AG20443 (cell line): ENCODE measurements around the gene GANC.
"Not testable (repeated sequence)": the region's sequence is repeated elsewhere in the genome, so short reads cannot be mapped to it uniquely, and the experiment has no call there.

Source experiments
- DNase-seq: peaks from one replicate; pipeline ENCODE4 v3.0.0; 2012; ENCODE audit warnings: low spot score, mixed read lengths

The GANC gene

GRCh38 chr15:42282926-42283325 lies 9.9 kb downstream of the GANC start:
- DNase-seq: no peak

- DNase-seq: no peak
These were observed 10.7 kb downstream of the GANC start for GRCh38 chr15:42283671-42284070.

- no peak for DNase-seq
These were observed 11.6 kb downstream of the GANC start for GRCh38 chr15:42284551-42284950.

GRCh38 chr15:42285034-42285433 lies 12.0 kb downstream of the GANC start:
- DNase-seq: peak; percentile 9

- DNase-seq: no peak
These were observed 13.5 kb downstream of the GANC start for GRCh38 chr15:42286445-42287029.

GRCh38 chr15:42287931-42288330 lies 14.9 kb downstream of the GANC start:
- DNase-seq: no peak

GRCh38 chr15:42289166-42289565 lies 16.2 kb downstream of the GANC start:
- DNase-seq: no peak

GRCh38 chr15:42301004-42301403 lies 28.0 kb downstream of the GANC start:
- DNase-seq: not testable (repeated sequence)

- DNase-seq: no peak
These were observed 33.7 kb downstream of the GANC start for GRCh38 chr15:42306681-42307080.

- DNase-seq: no peak
These were observed 40.5 kb downstream of the GANC start for GRCh38 chr15:42313463-42313862.

- no peak for DNase-seq
These were observed 41.8 kb downstream of the GANC start for GRCh38 chr15:42314818-42315217.

- DNase-seq: no peak
These were observed 42.5 kb downstream of the GANC start for GRCh38 chr15:42315521-42315920.

- DNase-seq: not testable (repeated sequence)
These were observed 43.3 kb downstream of the GANC start for GRCh38 chr15:42316282-42316805.

- DNase-seq: no peak
These were observed 46.2 kb downstream of the GANC start for GRCh38 chr15:42319206-42319605.

- DNase-seq: no peak
These were observed 51.3 kb downstream of the GANC start for GRCh38 chr15:42324308-42324707.

- no peak for DNase-seq
These were observed 56.2 kb downstream of the GANC start for GRCh38 chr15:42329161-42329560.

GRCh38 chr15:42329992-42330391 lies 57.0 kb downstream of the GANC start:
- no peak for DNase-seq

- DNase-seq: no peak
These were observed 58.2 kb downstream of the GANC start for GRCh38 chr15:42331235-42331634.

- no peak for DNase-seq
These were observed 59.3 kb downstream of the GANC start for GRCh38 chr15:42332331-42332730.

- DNase-seq: no peak
These were observed 62.1 kb downstream of the GANC start for GRCh38 chr15:42335074-42335473.

- not testable (repeated sequence) for DNase-seq
These were observed 63.6 kb downstream of the GANC start for GRCh38 chr15:42336650-42337049.

- not testable (repeated sequence) for DNase-seq
These were observed 64.1 kb downstream of the GANC start for GRCh38 chr15:42337104-42337503.

- DNase-seq: no peak
These were observed 65.5 kb downstream of the GANC start for GRCh38 chr15:42338500-42338899.

- no peak for DNase-seq
These were observed 70.7 kb downstream of the GANC start for GRCh38 chr15:42343596-42344232.
